ENCODE results near the gene FGFR3.

The FGFR3 gene

GRCh38 chr4:1784789-1785591 lies 8.1 kb upstream of the FGFR3 start:
- Histone ChIP-seq H3K27me3 (ENCODE audit: insufficient read depth, poor library complexity, severe bottlenecking) (no peaks in the 10 kb centered on the region), H3K27ac (ENCODE audit: poor library complexity, severe bottlenecking) (no peak overlapping the region), H3K4me1 (ENCODE audit: insufficient read depth, poor library complexity, severe bottlenecking) (peaks cover 9% of the 10 kb centered on the region), H3K4me3 (ENCODE audit: severe bottlenecking) (no peak overlapping the region), H3K9me3 (ENCODE audit: severe bottlenecking) (no peaks in the 10 kb centered on the region), H3K36me3 (ENCODE audit: low read depth) (no peaks in the 10 kb centered on the region)
- TF ChIP-seq CTCF (IDR thresholded peaks at IDR 0.05; ENCODE audit: poor library complexity, severe bottlenecking), result no peak
- ATAC-seq (ENCODE audit: low read depth) (no peak), DNase-seq (ENCODE audit: low spot score) (no peak)

- H3K9me3 ChIP-seq (ENCODE audit: severe bottlenecking), result no peaks in the 10 kb centered on the region
- no peak overlapping the region for H3K4me3 ChIP-seq (ENCODE audit: severe bottlenecking)
- no peak for TF ChIP-seq CTCF (IDR thresholded peaks at IDR 0.05; ENCODE audit: poor library complexity, severe bottlenecking)
- H3K27me3 ChIP-seq (ENCODE audit: insufficient read depth, poor library complexity, severe bottlenecking), result no peaks in the 10 kb centered on the region
- H3K4me1 ChIP-seq (ENCODE audit: insufficient read depth, poor library complexity, severe bottlenecking), result peaks cover 13% of the 10 kb centered on the region
- no peak for DNase-seq (ENCODE audit: low spot score)
- ATAC-seq (ENCODE audit: low read depth), result no peak
- no peak overlapping the region for H3K27ac ChIP-seq (ENCODE audit: poor library complexity, severe bottlenecking)
- H3K36me3 ChIP-seq (ENCODE audit: low read depth), result no peaks in the 10 kb centered on the region
Observed at GRCh38 chr4:1785592-1785991, 7.5 kb upstream of the FGFR3 start.

GRCh38 chr4:1786544-1787362 lies 6.3 kb upstream of the FGFR3 start:
- Histone ChIP-seq H3K4me1 (ENCODE audit: insufficient read depth, poor library complexity, severe bottlenecking) (peaks cover 13% of the 10 kb centered on the region), H3K27ac (ENCODE audit: poor library complexity, severe bottlenecking) (no peak overlapping the region), H3K27me3 (ENCODE audit: insufficient read depth, poor library complexity, severe bottlenecking) (no peaks in the 10 kb centered on the region), H3K36me3 (ENCODE audit: low read depth) (no peaks in the 10 kb centered on the region), H3K4me3 (ENCODE audit: severe bottlenecking) (no peak overlapping the region), H3K9me3 (ENCODE audit: severe bottlenecking) (no peaks in the 10 kb centered on the region)
- no peak for DNase-seq (ENCODE audit: low spot score)
- ATAC-seq (ENCODE audit: low read depth), result no peak
- TF ChIP-seq CTCF (IDR thresholded peaks at IDR 0.05; ENCODE audit: poor library complexity, severe bottlenecking), result no peak

GRCh38 chr4:1787411-1788077 lies 5.5 kb upstream of the FGFR3 start:
- peaks cover 13% of the 10 kb centered on the region for H3K4me1 ChIP-seq (ENCODE audit: insufficient read depth, poor library complexity, severe bottlenecking)
- H3K4me3 ChIP-seq (ENCODE audit: severe bottlenecking), result no peak overlapping the region
- no peak for TF ChIP-seq CTCF (IDR thresholded peaks at IDR 0.05; ENCODE audit: poor library complexity, severe bottlenecking)

More at GRCh38 chr4:1787411-1788077, 5.5 kb upstream of the FGFR3 start:
- no peaks in the 10 kb centered on the region for H3K36me3 ChIP-seq (ENCODE audit: low read depth)
- H3K27me3 ChIP-seq (ENCODE audit: insufficient read depth, poor library complexity, severe bottlenecking), result no peaks in the 10 kb centered on the region
- no peaks in the 10 kb centered on the region for H3K9me3 ChIP-seq (ENCODE audit: severe bottlenecking)
- no peak overlapping the region for H3K27ac ChIP-seq (ENCODE audit: poor library complexity, severe bottlenecking)
- ATAC-seq (ENCODE audit: low read depth) (no peak), DNase-seq (ENCODE audit: low spot score) (no peak)
